CD4-positive, alpha-beta T cell treated with Interleukin-21 for 1 hour (primary cell): Measurements from ENCODE around the gene GLCE.
"Not testable (repeated sequence)": the region's sequence is repeated elsewhere in the genome, so short reads cannot be mapped to it uniquely, and the experiment has no call there.

Experiments
- DNase-seq: peaks from one replicate; pipeline ENCODE4 v3.0.0-alpha.2; 2020

The GLCE gene

GRCh38 chr15:69277316-69277715 lies 116.9 kb downstream of the GLCE start:
- no peak for DNase-seq

- no peak for DNase-seq
Measured at GRCh38 chr15:69279636-69280035, 119.2 kb downstream of the GLCE start.

GRCh38 chr15:69280783-69281182 lies 120.3 kb downstream of the GLCE start:
- no peak for DNase-seq

- DNase-seq, result no peak
Measured at GRCh38 chr15:69282104-69282743, 121.8 kb downstream of the GLCE start.

GRCh38 chr15:69285834-69286233 lies 125.4 kb downstream of the GLCE start:
- no peak for DNase-seq

GRCh38 chr15:69288011-69288410 lies 127.6 kb downstream of the GLCE start:
- DNase-seq, result no peak

GRCh38 chr15:69288531-69289341 lies 128.3 kb downstream of the GLCE start:
- no peak for DNase-seq

GRCh38 chr15:69289342-69290146 lies 129.1 kb downstream of the GLCE start:
- DNase-seq, result no peak

- DNase-seq, result no peak
Measured at GRCh38 chr15:69290346-69291164, 130.1 kb downstream of the GLCE start.

- DNase-seq, result not testable (repeated sequence)
Measured at GRCh38 chr15:69291651-69292050, 131.2 kb downstream of the GLCE start.

- no peak for DNase-seq
Measured at GRCh38 chr15:69292826-69293420, 132.5 kb downstream of the GLCE start.

GRCh38 chr15:69293741-69294615 lies 133.5 kb downstream of the GLCE start:
- no peak for DNase-seq

GRCh38 chr15:69296606-69297005 lies 136.2 kb downstream of the GLCE start:
- DNase-seq, result no peak

GRCh38 chr15:69297642-69298353 lies 137.4 kb downstream of the GLCE start:
- no peak for DNase-seq

- no peak for DNase-seq
Measured at GRCh38 chr15:69298354-69298696, 137.9 kb downstream of the GLCE start.

GRCh38 chr15:69298697-69299441 lies 138.4 kb downstream of the GLCE start, which contains the start of gene PAQR5:
TSS of gene PAQR5 (plus strand) at chr15:69298912. CDS start at chr15:69360081, 61,169 bp downstream.
- DNase-seq, result no peak

GRCh38 chr15:69299451-69299886 lies 139.0 kb downstream of the GLCE start:
- no peak for DNase-seq

- no peak for DNase-seq
Measured at GRCh38 chr15:69299943-69300588, 139.6 kb downstream of the GLCE start.

GRCh38 chr15:69301101-69301500 lies 140.7 kb downstream of the GLCE start:
- not testable (repeated sequence) for DNase-seq
